OCI-LY1 (cell line): ENCODE data around the gene SLC25A26.

Experiments
- H2AFZ ChIP-seq: fragments of 200-600 bp; sonication (generic), shearing (Covaris generic); 2 replicates; pipeline ENCODE4 v1.6.0; 2014; ENCODE audit warnings: antibody characterized with exemption, mild to moderate bottlenecking, low read length
- H3F3A ChIP-seq: fragments of 200-600 bp; sonication (generic), shearing (Covaris generic); 2 replicates; pipeline ENCODE4 v1.6.0; 2014; ENCODE audit warnings: mild to moderate bottlenecking, antibody characterized with exemption, low read length, moderate library complexity; ENCODE audit not compliant: insufficient read depth
- H3K27ac ChIP-seq: fragments of 200-600 bp; sonication (generic); 2 replicates; pipeline ENCODE4 v1.5.1; 2014; ENCODE audit warnings: low read length, mixed run types, mild to moderate bottlenecking, low read depth; ENCODE audit not compliant: poor library complexity, severe bottlenecking
- H3K27me3 ChIP-seq: fragments of 200-600 bp; sonication (generic); 2 replicates; pipeline ENCODE4 v1.6.0; 2014; ENCODE audit warnings: antibody characterized with exemption, mild to moderate bottlenecking, low read length, moderate library complexity; ENCODE audit not compliant: insufficient read depth
- H3K36me3 ChIP-seq: fragments of 200-600 bp; sonication (generic); 2 replicates; pipeline ENCODE4 v1.6.1; 2014; ENCODE audit warnings: mild to moderate bottlenecking, antibody characterized with exemption, low read length, moderate library complexity, mixed read lengths; ENCODE audit not compliant: insufficient read depth
- H3K4me1 ChIP-seq: fragments of 200-600 bp; sonication (generic); 2 replicates; pipeline ENCODE4 v1.5.1; 2014; ENCODE audit warnings: mild to moderate bottlenecking, low read length, moderate library complexity; ENCODE audit not compliant: insufficient read depth, severe bottlenecking
- H3K4me2 ChIP-seq: fragments of 200-600 bp; sonication (generic), shearing (Covaris generic); 2 replicates; pipeline ENCODE4 v1.6.1; 2014; ENCODE audit warnings: low read length
- H3K4me3 ChIP-seq: fragments of 200-600 bp; sonication (generic); 2 replicates; pipeline ENCODE4 v1.5.1; 2014; ENCODE audit warnings: low read length, low read depth, mild to moderate bottlenecking, mixed read lengths; ENCODE audit not compliant: poor library complexity, severe bottlenecking
- H3K79me2 ChIP-seq: fragments of 200-600 bp; shearing (Covaris generic); 2 replicates; pipeline ENCODE4 v1.6.1; 2016; ENCODE audit warnings: mixed run types, low read length, mixed read lengths; ENCODE audit not compliant: insufficient read depth
- H3K9ac ChIP-seq: fragments of 200-600 bp; sonication (generic), shearing (Covaris generic); 2 replicates; pipeline ENCODE4 v1.6.1; 2014; ENCODE audit warnings: mild to moderate bottlenecking, low read length, mixed read lengths
- H3K9me2 ChIP-seq: fragments of 200-600 bp; sonication (generic), shearing (Covaris generic); 2 replicates; pipeline ENCODE4 v1.6.1; 2014; ENCODE audit warnings: low read depth, mild to moderate bottlenecking, low read length, mixed read lengths
- H3K9me3 ChIP-seq: fragments of 200-600 bp; shearing (Covaris generic); 2 replicates; pipeline ENCODE4 v1.6.1; 2014; ENCODE audit warnings: low read length, mixed read lengths
- H4K20me1 ChIP-seq: fragments of 200-600 bp; sonication (generic), shearing (Covaris generic); 2 replicates; pipeline ENCODE4 v1.6.0; 2016; ENCODE audit warnings: mild to moderate bottlenecking, low read length; ENCODE audit not compliant: insufficient read depth
- EZH2 ChIP-seq: fragments of 200-600 bp; sonication (generic), shearing (Covaris generic); IDR thresholded peaks from 2 replicates; pipeline ENCODE4 v1.8.0; 2017; ENCODE audit warnings: borderline replicate concordance, mixed run types, mild to moderate bottlenecking, antibody characterized with exemption, low read length, moderate library complexity, mixed read lengths
- TF ChIP-seq, protein P1 (sequence below): fragments of 200-600 bp; sonication (generic), shearing (Covaris generic); IDR thresholded peaks from 2 replicates; pipeline ENCODE4 v1.5.1; 2017; ENCODE audit warnings: mild to moderate bottlenecking, antibody characterized with exemption, low read length, moderate library complexity, mixed read lengths

The SLC25A26 gene

DNA sequence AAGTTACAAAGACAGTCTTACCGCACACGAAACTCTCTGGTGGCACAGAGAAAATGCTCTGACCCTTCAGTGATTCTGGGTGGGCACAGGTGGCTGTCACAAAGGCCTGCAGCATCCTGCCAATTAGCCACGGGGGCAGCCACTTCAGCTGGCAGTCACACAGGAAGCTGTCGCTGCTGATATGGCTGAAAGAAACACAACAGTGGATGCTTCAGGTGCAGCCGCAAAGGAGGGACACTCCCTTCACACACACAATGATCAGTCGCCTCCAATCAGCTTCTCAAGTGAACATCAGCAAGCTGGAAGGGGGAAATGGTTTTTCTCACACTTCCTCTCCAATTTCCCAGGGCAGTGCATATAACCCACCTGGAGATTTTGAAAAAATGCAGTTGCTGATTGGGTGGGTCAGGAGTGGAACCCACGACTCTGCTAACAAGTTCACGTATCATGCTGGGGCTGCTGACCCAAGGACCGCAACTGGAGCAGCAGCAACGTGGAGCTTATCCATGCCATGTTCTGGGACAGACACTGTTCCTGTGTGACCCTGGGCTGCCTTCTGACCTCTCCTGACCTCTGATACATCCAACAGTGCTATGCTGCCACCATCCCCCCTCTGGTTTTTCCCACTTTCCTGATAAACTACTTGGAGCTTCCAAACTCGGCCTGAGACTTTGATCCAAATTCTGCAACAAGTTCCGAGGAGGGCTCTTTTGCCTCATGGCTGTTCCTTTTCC, 173.4 kb downstream of the SLC25A26 start:
- no peaks in the 10 kb centered on the region for H3K27me3 ChIP-seq
- no peaks in the 10 kb centered on the region for H3K36me3 ChIP-seq
- no peak overlapping the region for H2AFZ ChIP-seq
- H3K27ac ChIP-seq = peak overlapping the region; percentile 48
- peak overlapping the region; percentile 46; the same call in 1 of the 2 replicates for H3K9ac ChIP-seq
- H3F3A ChIP-seq = no peaks in the 10 kb centered on the region
- H3K4me1 ChIP-seq = peaks cover 30% of the 10 kb centered on the region
- peak overlapping the region; percentile 64 for H3K4me2 ChIP-seq
- H3K79me2 ChIP-seq = no peaks in the 10 kb centered on the region
- TF ChIP-seq EZH2 = no peak
- TF ChIP-seq, protein P1, sequence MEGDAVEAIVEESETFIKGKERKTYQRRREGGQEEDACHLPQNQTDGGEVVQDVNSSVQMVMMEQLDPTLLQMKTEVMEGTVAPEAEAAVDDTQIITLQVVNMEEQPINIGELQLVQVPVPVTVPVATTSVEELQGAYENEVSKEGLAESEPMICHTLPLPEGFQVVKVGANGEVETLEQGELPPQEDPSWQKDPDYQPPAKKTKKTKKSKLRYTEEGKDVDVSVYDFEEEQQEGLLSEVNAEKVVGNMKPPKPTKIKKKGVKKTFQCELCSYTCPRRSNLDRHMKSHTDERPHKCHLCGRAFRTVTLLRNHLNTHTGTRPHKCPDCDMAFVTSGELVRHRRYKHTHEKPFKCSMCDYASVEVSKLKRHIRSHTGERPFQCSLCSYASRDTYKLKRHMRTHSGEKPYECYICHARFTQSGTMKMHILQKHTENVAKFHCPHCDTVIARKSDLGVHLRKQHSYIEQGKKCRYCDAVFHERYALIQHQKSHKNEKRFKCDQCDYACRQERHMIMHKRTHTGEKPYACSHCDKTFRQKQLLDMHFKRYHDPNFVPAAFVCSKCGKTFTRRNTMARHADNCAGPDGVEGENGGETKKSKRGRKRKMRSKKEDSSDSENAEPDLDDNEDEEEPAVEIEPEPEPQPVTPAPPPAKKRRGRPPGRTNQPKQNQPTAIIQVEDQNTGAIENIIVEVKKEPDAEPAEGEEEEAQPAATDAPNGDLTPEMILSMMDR = no peak
- H3K9me3 ChIP-seq = no peaks in the 10 kb centered on the region
- H3K4me3 ChIP-seq = peak overlapping the region; percentile 51
- H4K20me1 ChIP-seq = no peaks in the 10 kb centered on the region
- no peaks in the 10 kb centered on the region for H3K9me2 ChIP-seq

DNA sequence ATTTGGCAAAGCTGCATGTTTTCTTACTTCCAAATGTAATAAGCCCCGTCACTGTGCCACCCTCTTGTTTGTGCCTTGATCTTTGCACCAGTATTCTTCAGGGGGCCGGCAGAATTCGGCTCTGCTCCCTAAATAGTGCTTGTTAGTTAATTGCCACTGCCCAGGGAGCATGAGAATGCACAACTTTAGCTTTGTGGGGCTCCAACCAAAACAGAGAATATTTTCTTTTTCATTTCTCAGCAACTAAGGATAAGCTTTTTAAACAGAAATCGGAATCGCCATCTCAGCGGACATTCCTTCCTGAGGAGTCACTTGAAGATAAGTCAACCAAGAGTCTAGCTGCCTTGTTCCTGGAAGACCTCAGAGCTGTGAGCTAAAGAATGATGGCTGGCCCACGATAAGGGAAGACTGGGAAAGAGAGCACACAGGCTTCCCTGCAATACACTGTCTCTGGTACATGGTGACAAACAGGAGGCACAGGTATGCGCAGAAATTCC, 174.0 kb downstream of the SLC25A26 start:
- H3K4me3 ChIP-seq = no peak overlapping the region
- H3K9me3 ChIP-seq = no peaks in the 10 kb centered on the region
- no peaks in the 10 kb centered on the region for H3K79me2 ChIP-seq
- H3F3A ChIP-seq = no peaks in the 10 kb centered on the region
- no peak overlapping the region for H3K4me2 ChIP-seq
- H3K9me2 ChIP-seq = no peaks in the 10 kb centered on the region
- H3K9ac ChIP-seq = no peak overlapping the region
- no peak for TF ChIP-seq EZH2
- TF ChIP-seq, protein P1 = no peak
- no peaks in the 10 kb centered on the region for H3K36me3 ChIP-seq
- peaks cover 25% of the 10 kb centered on the region for H3K4me1 ChIP-seq
- H3K27me3 ChIP-seq = no peaks in the 10 kb centered on the region
- H2AFZ ChIP-seq = no peak overlapping the region
- no peaks in the 10 kb centered on the region for H4K20me1 ChIP-seq
- no peak overlapping the region for H3K27ac ChIP-seq

DNA sequence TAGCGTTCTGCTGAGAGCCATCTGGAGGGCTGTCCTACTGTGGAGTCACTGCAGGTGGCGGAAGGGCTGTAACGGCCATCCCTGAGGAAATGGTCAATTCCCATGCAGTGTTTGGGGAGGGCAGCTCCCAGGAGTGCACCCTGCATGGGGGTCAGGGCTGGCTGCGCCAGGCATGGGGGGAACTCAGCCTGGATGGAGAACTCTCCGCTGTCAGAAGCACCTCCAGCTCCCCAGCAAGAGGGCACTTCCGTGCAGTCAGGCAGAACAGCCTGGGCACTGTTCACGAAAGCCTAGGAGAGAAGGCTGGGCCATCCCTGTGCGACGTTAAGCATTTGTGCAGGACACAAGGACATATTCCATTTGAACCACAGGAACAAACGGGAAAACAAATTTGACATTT, 174.8 kb downstream of the SLC25A26 start:
- H3K9me3 ChIP-seq = no peaks in the 10 kb centered on the region
- no peak overlapping the region for H3K4me2 ChIP-seq
- H3F3A ChIP-seq = no peaks in the 10 kb centered on the region
- no peaks in the 10 kb centered on the region for H3K9me2 ChIP-seq
- no peak overlapping the region for H2AFZ ChIP-seq
- peaks cover 24% of the 10 kb centered on the region for H3K4me1 ChIP-seq
- H3K4me3 ChIP-seq = no peak overlapping the region
- no peaks in the 10 kb centered on the region for H4K20me1 ChIP-seq
- H3K27ac ChIP-seq = no peak overlapping the region
- H3K79me2 ChIP-seq = no peaks in the 10 kb centered on the region
- H3K27me3 ChIP-seq = no peaks in the 10 kb centered on the region
- TF ChIP-seq, protein P1 = no peak
- TF ChIP-seq EZH2 = no peak
- no peaks in the 10 kb centered on the region for H3K36me3 ChIP-seq
- H3K9ac ChIP-seq = no peak overlapping the region
